22Rv1 (cell line): ENCODE results near the gene RLN2.
"Not testable (repeated sequence)": the region's sequence is repeated elsewhere in the genome, so short reads cannot be mapped to it uniquely, and the experiment has no call there.

Experiments used
- ZFX ChIP-seq: fragments of 450-650 bp; IDR thresholded peaks from 2 replicates; pipeline ENCODE4 v1.6.1; 2017; ENCODE audit warnings: antibody characterized with exemption, borderline replicate concordance
- TF ChIP-seq, protein P1 (sequence below): fragments of 450-650 bp; IDR thresholded peaks from 2 replicates; pipeline ENCODE4 v1.5.1; 2017; ENCODE audit warnings: mild to moderate bottlenecking

DNA sequence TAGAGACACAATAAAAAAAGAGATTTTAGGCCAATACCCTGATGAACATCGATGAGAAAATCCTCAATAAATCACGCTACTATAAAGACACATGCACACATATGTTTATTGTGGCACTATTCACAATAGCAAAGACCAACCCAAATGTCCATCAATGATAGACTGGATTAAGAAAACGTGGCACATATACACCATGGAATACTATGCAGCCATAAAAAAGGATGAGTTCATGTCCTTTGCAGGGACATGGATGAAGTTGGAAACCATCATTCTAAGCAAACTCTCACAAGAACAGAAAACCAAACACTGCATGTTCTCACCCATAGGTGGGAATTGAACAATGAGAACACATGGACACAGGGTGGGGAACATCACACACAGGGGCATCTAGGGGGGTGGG is 26.8 kb upstream of the RLN2 start:
- TF ChIP-seq, protein P1, sequence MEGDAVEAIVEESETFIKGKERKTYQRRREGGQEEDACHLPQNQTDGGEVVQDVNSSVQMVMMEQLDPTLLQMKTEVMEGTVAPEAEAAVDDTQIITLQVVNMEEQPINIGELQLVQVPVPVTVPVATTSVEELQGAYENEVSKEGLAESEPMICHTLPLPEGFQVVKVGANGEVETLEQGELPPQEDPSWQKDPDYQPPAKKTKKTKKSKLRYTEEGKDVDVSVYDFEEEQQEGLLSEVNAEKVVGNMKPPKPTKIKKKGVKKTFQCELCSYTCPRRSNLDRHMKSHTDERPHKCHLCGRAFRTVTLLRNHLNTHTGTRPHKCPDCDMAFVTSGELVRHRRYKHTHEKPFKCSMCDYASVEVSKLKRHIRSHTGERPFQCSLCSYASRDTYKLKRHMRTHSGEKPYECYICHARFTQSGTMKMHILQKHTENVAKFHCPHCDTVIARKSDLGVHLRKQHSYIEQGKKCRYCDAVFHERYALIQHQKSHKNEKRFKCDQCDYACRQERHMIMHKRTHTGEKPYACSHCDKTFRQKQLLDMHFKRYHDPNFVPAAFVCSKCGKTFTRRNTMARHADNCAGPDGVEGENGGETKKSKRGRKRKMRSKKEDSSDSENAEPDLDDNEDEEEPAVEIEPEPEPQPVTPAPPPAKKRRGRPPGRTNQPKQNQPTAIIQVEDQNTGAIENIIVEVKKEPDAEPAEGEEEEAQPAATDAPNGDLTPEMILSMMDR: not testable (repeated sequence)
- not testable (repeated sequence) for TF ChIP-seq ZFX
